Measurements from ENCODE around the gene DENND2C. TPM values are rescaled to one million over a fixed set of nuclear protein-coding genes. Genes with fewer than 3 reads are reported as not detected.

The DENND2C gene
- total and polyA plus RNA-seq, 10 donors = 0.28 to 3.1 (median 1.6) TPM

DNA sequence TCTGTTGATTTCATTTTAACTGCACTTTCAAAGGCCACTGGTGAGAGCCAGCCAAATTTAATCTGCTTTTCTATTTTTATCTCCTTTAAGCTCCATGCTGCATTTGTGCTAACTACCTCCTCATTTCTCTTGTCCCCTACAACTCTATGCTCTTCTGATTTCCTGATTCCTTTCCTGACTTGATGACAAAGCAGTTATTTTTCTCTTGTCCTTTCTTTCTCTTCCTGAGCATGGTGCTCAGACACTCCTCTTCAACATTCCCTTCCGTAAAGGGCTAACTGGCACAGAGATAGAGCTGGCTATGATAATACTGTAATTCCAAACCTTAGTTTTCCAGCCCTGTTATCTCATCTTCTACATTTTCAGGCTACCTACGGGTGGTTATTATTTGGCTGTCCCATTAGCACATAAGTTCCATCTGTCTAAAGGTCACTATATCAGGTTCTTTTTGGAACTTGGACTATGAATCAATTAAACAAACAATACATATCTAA, 81.6 kb downstream of the DENND2C start:
- H3K27ac ChIP-seq = no peak overlapping the region
- intact Hi-C loops (cut with DNase I; ENCODE audit: low total_unique reads) = loop anchor here (10.0 kb wide), 1 partner anchor 127 kb away; the partner anchor contains the start of gene NRAS
- no peaks in the 10 kb centered on the region for H3K9me3 ChIP-seq
- TF ChIP-seq CTCF (IDR thresholded peaks at IDR 0.05 in 8 of 11, conservative IDR thresholded peaks at IDR 0.05 in 3 of 11) = no peak
- TF ChIP-seq POLR2AphosphoS5 (IDR thresholded peaks at IDR 0.05) = no peak
- TF ChIP-seq POLR2A (IDR thresholded peaks at IDR 0.05) = no peak
- H3K36me3 ChIP-seq = peaks cover 0 to 48% (median 0%) of the 10 kb centered on the region in 6 donors
- H3K27me3 ChIP-seq (replicated peaks in 1 of 7) = no peaks in the 10 kb centered on the region
- WGBS, 5 donors = 83 to 87% (median 85%) methylated on average over 2 of the region's 2 CpGs
- H3K4me1 ChIP-seq = no peaks in the 10 kb centered on the region
- no peak overlapping the region for H3K4me3 ChIP-seq
- no peak for DNase-seq

- Histone ChIP-seq H3K4me3 (no peak overlapping the region), H3K27me3 (replicated peaks in 1 of 7) (no peaks in the 10 kb centered on the region), H3K36me3 (peaks cover 0 to 40% (median 0%) of the 10 kb centered on the region in 6 donors), H3K9me3 (no peaks in the 10 kb centered on the region), H3K27ac (no peak overlapping the region), H3K4me1 (peaks cover 0 to 2% (median under 1%) of the 10 kb centered on the region in 6 donors)
- intact Hi-C loops (cut with DNase I; ENCODE audit: low total_unique reads) = loop anchor here (10.0 kb wide), 1 partner anchor 127 kb away; the partner anchor contains the start of gene NRAS
- TF ChIP-seq POLR2AphosphoS5 (IDR thresholded peaks at IDR 0.05) (no peak), POLR2A (IDR thresholded peaks at IDR 0.05) (no peak), CTCF (IDR thresholded peaks at IDR 0.05 in 8 of 11, conservative IDR thresholded peaks at IDR 0.05 in 3 of 11) (no peak)
- 92 to 96% (median 93%) methylated on average over 16 of the region's 16 CpGs for WGBS, 5 donors
- DNase-seq = no peak
These were observed 82.5 kb downstream of the DENND2C start for GRCh38 chr1:114587203-114587991.

- Histone ChIP-seq H3K36me3 (peaks cover 0 to 33% (median 0%) of the 10 kb centered on the region in 6 donors), H3K27ac (no peak overlapping the region), H3K9me3 (no peaks in the 10 kb centered on the region), H3K27me3 (replicated peaks in 1 of 7) (no peaks in the 10 kb centered on the region), H3K4me3 (no peak overlapping the region), H3K4me1 (peaks cover 0 to 9% (median 4%) of the 10 kb centered on the region in 6 donors)
- WGBS, 5 donors = 93 to 98% (median 97%) methylated on average over 5 of the region's 5 CpGs
- no peak for TF ChIP-seq CTCF (IDR thresholded peaks at IDR 0.05 in 8 of 11, conservative IDR thresholded peaks at IDR 0.05 in 3 of 11)
- TF ChIP-seq POLR2AphosphoS5 (IDR thresholded peaks at IDR 0.05) = no peak
- TF ChIP-seq POLR2A (IDR thresholded peaks at IDR 0.05) = no peak
- intact Hi-C loops (cut with DNase I; ENCODE audit: low total_unique reads) = loop anchor here (10.0 kb wide), 1 partner anchor 128 kb away; the partner anchor contains the start of gene NRAS
- DNase-seq = no peak
These were observed 83.3 kb downstream of the DENND2C start for GRCh38 chr1:114586513-114587047.

GRCh38 chr1:114585231-114585630, 84.6 kb downstream of the DENND2C start:
- intact Hi-C loops (cut with DNase I; ENCODE audit: low total_unique reads) = loop anchor here (10.0 kb wide), 1 partner anchor 130 kb away; the partner anchor contains the start of gene NRAS
- WGBS, 5 donors = 85 to 100% (median 92%) methylated on average over 1 of the region's 1 CpG

More at GRCh38 chr1:114585231-114585630, 84.6 kb downstream of the DENND2C start:
- Histone ChIP-seq H3K4me1 (peaks cover 5 to 18% (median 13%) of the 10 kb centered on the region in 6 donors), H3K27me3 (replicated peaks in 1 of 7) (no peaks in the 10 kb centered on the region), H3K9me3 (no peaks in the 10 kb centered on the region), H3K36me3 (peaks cover 0 to 34% (median 0%) of the 10 kb centered on the region in 6 donors), H3K27ac (no peak overlapping the region), H3K4me3 (no peak overlapping the region)
- TF ChIP-seq CTCF (IDR thresholded peaks at IDR 0.05 in 8 of 11, conservative IDR thresholded peaks at IDR 0.05 in 3 of 11) = no peak
- DNase-seq = no peak

Measured in spleen (tissue), 11 donors.